ENCODE data around the gene SWAP70.
A peak's percentile ranks its signal among the peaks of the same experiment; 100 is the strongest.
"Not testable (repeated sequence)": the region's sequence is repeated elsewhere in the genome, so short reads cannot be mapped to it uniquely, and the experiment has no call there.

SWAP70 gene

GRCh38 chr11:9726321-9727022, 62.6 kb downstream of the SWAP70 start:
- peak; percentile 33 for DNase-seq

DNA sequence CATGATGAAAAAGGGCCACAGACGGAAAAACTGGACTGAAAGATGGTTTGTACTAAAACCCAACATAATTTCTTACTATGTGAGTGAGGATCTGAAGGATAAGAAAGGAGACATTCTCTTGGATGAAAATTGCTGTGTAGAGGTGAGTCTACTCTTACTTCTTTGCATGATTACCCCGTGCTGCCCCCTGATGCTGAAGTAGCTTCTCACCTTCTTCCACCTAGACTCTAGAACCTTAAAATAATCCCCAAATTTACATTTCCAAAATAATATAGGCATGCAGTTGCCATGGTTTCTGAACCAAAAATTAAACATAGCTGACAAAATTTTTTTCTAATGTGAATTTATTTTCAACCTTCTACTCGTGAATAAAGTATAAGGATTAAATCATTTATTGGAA, 64.2 kb downstream of the SWAP70 start:
- DNase-seq = no peak

GRCh38 chr11:9731256-9731655, 67.4 kb downstream of the SWAP70 start:
- DNase-seq = no peak

DNA sequence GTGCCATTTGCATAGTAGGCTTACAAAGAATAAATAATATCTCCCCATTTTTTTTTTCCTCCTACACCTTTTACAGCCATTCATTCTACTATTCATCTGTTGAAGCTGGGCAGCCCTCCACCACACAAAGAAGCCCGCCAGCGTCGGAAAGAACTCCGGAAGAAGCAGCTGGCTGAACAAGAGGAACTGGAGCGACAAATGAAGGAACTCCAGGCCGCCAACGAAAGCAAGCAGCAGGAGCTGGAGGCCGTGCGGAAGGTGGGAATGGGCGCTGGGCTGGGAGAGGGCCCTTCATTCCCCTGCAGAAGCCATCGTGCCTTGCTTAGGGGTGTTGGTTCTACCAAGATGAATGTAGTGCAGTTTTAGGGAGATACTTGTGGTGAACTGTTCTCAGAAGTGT, 68.6 kb downstream of the SWAP70 start:
- no peak for DNase-seq

GRCh38 chr11:9733212-9733611, 69.3 kb downstream of the SWAP70 start:
- DNase-seq = no peak

- DNase-seq = no peak
These were observed 71.4 kb downstream of the SWAP70 start for GRCh38 chr11:9735236-9735635.

GRCh38 chr11:9735919-9736318, 72.0 kb downstream of the SWAP70 start:
- no peak for DNase-seq

DNA sequence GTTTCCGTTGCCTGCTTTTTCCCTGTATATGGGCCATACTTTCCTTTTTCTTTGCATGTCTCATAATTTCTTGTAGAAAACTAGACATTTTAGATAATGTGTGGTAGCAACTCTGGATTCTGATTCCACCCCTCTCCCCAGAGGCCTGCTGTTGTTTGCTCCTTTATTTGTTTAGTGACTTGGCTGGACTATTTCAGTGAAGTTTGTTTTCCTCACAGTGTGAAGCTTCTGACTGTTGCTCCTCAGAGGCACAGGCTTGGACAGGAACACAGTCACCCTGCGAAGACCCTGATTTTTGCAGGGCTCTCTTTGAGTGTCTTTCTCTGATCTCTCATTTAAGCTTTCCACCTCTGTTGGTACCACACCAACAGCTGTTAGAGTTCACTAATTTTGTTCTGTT, 72.5 kb downstream of the SWAP70 start:
- DNase-seq = no peak

DNA sequence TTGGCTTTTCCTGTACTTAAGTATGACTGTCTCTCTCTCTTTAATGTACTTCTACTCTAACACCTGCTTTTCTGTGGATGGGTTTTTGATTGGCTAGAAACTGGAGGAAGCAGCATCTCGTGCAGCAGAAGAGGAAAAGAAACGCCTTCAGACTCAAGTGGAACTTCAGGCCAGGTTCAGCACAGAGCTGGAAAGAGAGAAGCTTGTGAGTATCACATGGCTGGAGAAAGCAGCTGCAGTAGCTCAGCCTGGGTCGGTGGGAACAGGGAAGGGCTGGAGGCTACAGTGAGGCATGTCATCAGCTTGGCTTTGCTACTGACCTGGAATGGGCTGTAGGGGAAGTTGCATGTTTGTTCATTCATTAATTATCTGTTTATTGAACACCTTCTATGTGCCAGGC, 74.2 kb downstream of the SWAP70 start:
- DNase-seq = no peak

- no peak for DNase-seq
These were observed 74.8 kb downstream of the SWAP70 start for GRCh38 chr11:9738707-9739106.

- DNase-seq = no peak
These were observed 75.4 kb downstream of the SWAP70 start for GRCh38 chr11:9739123-9739900.

- no peak for DNase-seq
These were observed 76.5 kb downstream of the SWAP70 start for GRCh38 chr11:9740202-9740883.

DNA sequence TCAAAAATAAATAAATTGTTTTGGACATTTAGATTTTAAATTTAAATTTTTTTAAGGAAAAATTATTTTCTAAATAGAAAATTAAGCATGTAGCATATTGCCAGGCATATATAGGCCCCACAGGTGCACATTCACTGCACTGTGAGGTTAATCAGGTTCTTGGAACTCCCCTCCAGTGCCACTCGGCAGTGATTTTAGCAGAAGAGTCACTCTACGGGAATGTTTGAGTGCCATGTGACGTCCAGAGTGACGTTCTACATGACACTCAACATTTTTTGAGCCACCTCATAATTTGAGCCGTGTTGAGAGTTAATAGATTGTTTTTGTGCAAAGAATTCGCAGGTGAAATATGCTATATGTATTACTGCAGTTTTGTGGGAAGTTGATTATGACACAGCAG, 77.4 kb downstream of the SWAP70 start:
- no peak for DNase-seq

DNA sequence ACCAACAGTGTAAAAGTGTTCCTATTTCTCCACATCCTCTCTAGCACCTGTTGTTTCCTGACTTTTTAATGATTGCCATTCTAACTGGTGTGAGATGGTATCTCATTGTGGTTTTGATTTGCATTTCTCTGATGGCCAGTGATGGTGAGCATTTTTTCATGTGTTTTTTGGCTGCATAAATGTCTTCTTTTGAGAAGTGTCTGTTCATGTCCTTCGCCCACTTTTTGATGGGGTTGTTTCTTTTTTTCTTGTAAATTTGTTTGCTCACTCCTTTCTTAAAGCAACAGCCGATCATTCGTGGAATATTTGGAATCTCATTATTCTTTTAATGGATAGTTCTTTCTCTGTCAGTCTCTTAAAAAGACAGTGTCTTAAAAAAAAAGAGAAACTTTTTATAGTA, 79.6 kb downstream of the SWAP70 start:
- DNase-seq = not testable (repeated sequence)

- no peak for DNase-seq
These were observed 81.7 kb downstream of the SWAP70 start for GRCh38 chr11:9745411-9746211.

DNA sequence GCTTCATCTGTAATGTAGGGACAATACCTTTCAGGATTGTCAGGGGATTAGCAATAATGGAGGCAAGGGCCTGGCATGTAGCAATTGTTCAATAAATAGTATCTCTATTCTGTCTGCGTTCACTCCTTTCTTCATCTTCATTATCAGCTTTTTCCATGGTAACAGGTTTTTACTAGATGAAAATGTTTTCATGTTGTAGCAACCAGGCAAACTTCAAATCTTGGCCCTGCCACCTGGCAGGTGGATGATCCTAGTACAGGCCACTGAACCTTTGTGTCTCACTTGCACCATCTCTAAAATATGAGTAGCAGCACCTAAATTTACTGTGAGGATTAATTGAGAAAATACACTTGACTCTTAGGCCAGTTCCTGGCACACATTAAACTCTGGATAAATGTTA, 83.4 kb downstream of the SWAP70 start:
- DNase-seq = no peak

- DNase-seq = no peak
These were observed 84.0 kb downstream of the SWAP70 start for GRCh38 chr11:9747828-9748227.

DNA sequence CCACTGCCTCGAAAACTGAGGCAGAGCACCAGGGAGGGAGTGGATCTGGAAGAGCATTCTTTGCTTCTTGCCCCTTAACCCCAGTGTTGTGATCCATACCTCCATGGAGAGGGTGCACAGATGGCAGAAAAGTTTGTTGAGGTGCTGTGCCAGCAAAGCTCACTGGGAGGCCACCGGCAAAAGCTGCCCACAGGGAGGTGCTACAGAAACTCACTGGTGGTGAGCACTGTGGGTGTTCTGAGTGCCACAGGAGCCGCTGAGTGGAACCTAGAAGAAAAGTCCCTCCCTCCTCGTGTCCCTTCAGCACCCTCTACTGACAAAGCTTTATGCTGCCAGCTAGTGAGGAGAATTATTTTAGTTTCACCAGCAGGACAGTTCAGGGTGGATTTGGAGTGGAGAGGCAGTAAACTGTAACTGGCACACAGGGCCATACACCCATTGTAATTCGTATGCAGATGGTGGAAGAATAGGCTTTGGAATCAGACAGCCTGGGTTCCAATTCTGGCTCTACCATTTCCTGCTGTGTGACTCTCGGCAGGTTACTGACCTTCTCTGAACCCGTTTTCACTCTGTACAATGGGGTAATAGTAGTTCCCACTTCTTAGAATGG, 84.6 kb downstream of the SWAP70 start:
- DNase-seq = peak; percentile 15

- no peak for DNase-seq
These were observed 86.7 kb downstream of the SWAP70 start for GRCh38 chr11:9750551-9750950.

GRCh38 chr11:9752091-9752490, 88.2 kb downstream of the SWAP70 start:
- DNase-seq = no peak

DNA sequence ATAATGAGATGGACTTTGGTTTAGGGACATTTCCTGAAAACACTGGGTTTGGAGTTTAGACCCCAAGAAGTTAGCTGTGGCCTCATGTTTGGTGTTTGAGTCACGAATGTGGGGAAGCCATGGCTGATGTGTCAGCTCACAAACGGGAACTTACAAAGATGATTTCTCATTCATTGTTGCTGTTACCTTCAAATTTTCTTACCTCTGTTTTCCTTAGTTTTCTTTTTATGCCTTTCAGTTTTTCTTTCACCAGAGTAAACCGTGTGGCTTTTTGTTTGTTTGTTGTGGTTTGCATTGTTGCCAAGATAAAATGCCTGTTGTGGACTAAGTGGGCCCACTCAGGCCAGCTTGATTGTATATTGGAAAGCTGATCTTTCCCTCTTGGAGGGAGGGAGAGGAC, 89.1 kb downstream of the SWAP70 start:
- no peak for DNase-seq

DNA sequence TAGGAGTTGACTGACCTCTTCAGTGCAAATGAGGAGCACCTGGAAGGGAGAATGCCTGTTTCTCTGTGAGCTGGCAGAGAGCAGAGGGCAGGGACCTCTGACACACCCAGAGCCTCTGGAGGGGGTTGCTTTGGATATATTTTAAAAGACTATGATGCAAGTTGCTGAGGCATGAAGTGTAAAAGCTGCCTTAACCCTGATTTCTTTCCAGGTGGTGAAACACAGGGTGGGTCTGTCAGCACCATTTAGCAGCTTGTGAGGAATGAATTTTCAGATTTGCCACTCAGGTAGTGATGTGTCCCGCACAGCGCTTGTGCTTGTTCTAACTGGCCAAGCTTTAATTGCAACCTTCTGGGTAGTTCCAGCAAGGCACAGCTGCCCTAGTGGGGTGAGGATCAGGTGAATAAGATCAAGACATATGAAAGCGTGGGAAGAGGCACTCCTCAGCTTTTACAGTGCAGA, 90.2 kb downstream of the SWAP70 start:
- DNase-seq = no peak

All from DMS153 (cell line).